Esophagus squamous epithelium (tissue), 4 donors: ENCODE results near the gene PHLPP1.

ENCODE experiments used
- CTCF ChIP-seq, 6 experiments: fragments of 450-650 bp in 4 of 6; fragments of 200-600 bp in 2 of 6; sonication (generic) in 2 of 6; IDR thresholded peaks; one replicate each; pipeline ENCODE4 v1.5.1; 2016 to 2019; ENCODE audit warnings: antibody characterized with exemption in 6 of 6, mild to moderate bottlenecking in 4 of 6, moderate library complexity in 4 of 6
- POLR2A ChIP-seq, 4 donors: fragments of 450-650 bp; IDR thresholded peaks; one replicate each; pipeline ENCODE4 v1.6.1; 2017; ENCODE audit warnings: antibody characterized with exemption in 4 of 4, mild to moderate bottlenecking in 4 of 4, moderate library complexity in 3 of 4

DNA sequence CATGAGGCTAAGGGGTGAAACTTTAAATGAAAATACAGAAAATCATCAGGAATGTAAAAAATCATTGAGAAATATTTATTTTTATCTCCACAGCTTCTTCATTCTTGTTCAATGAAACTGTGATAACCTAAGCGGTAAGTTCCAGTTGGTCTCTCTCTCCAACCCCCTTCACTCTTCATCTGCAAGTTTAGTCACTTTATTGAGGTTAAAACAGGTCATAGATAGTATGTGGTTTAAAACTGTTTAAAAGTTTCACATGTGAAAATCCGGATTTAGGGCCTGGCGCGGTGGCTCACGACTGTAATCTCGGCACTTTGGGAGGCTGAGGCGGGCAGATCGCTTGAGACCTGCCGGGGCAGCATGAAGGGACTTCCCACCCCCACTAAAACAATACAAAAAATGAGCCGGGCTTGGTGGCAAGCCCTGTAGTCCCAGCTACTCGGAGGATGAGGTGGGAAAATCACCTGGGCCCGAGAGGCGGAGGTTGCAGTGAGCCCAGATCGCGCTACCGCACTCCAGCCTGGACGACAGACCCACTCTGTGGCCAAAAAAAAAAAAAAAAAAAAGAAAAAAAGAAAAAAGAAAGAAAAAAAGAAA lies 1.6 kb upstream of the PHLPP1 start:
- TF ChIP-seq CTCF (IDR thresholded peaks at IDR 0.05) (no peak), POLR2A (IDR thresholded peaks at IDR 0.05) (no peak)
